K562 (cell line): ENCODE results near the gene ASB7. TPM values are rescaled to one million over a fixed set of nuclear protein-coding genes. Genes with fewer than 3 reads are reported as not detected.

ENCODE experiments used
- CAMTA2 ChIP-seq: fragments of 250-450 bp; sonication (Bioruptor Pico); conservative IDR thresholded peaks from 2 replicates; pipeline ENCODE4 v1.5.1; 2022
- EZH2 ChIP-seq: IDR thresholded peaks from 2 replicates; pipeline ENCODE4 v1.6.1; 2012; ENCODE audit warnings: low read depth, mild to moderate bottlenecking, inconsistent platforms, low read length, borderline replicate concordance
- HMBOX1 ChIP-seq: sonication (generic); IDR thresholded peaks from 2 replicates; pipeline ENCODE4 v1.6.1; 2016
- HOXB6 ChIP-seq: fragments of 250-450 bp; sonication (Bioruptor Pico); IDR thresholded peaks from 2 replicates; pipeline ENCODE4 v1.5.1; 2022; ENCODE audit warnings: mild to moderate bottlenecking, borderline replicate concordance
- MCM5 ChIP-seq: fragments of 450-650 bp; IDR thresholded peaks from 2 replicates; pipeline ENCODE4 v1.6.1; 2016; ENCODE audit warnings: low read depth
- MED1 ChIP-seq: sonication (generic); formaldehyde crosslinking; IDR thresholded peaks from 2 replicates; pipeline ENCODE4 v1.8.1; 2023; ENCODE audit warnings: missing genetic modification reagents, borderline replicate concordance
- MTA1 ChIP-seq: fragments of 450-650 bp; IDR thresholded peaks from 2 replicates; pipeline ENCODE4 v1.6.1; 2017; ENCODE audit warnings: borderline replicate concordance
- MTA3 ChIP-seq: fragments of 450-650 bp; formaldehyde crosslinking; IDR thresholded peaks from 2 replicates; pipeline ENCODE4 v1.6.1; 2017; ENCODE audit warnings: mild to moderate bottlenecking, borderline replicate concordance
- NCOA4 ChIP-seq: fragments of 450-650 bp; IDR thresholded peaks from 2 replicates; pipeline ENCODE4 v1.6.1; 2018; ENCODE audit warnings: mild to moderate bottlenecking; ENCODE audit not compliant: partially characterized antibody
- NFATC3 ChIP-seq: fragments of 450-650 bp; IDR thresholded peaks from 2 replicates; pipeline ENCODE4 v1.6.1; 2017; ENCODE audit warnings: mild to moderate bottlenecking
- NR2C1 ChIP-seq, 2 experiments: fragments of 450-650 bp; IDR thresholded peaks; 2 replicates each; pipeline ENCODE4 v1.6.1; 2017; ENCODE audit warnings: mild to moderate bottlenecking in 2 of 2, antibody characterized with exemption in 1 of 2, inconsistent platforms in 1 of 2, missing compliant biosample characterization in 1 of 2, missing genetic modification characterization in 1 of 2
- POLR2AphosphoS5 ChIP-seq: IDR thresholded peaks from 2 replicates; pipeline ENCODE4 v1.6.1; 2011; ENCODE audit warnings: mild to moderate bottlenecking, low read depth, low read length, moderate library complexity; ENCODE audit not compliant: control insufficient read depth, insufficient read depth
- PYGO2 ChIP-seq: fragments of 450-650 bp; IDR thresholded peaks from 2 replicates; pipeline ENCODE4 v1.6.1; 2016; ENCODE audit warnings: mild to moderate bottlenecking, missing genetic modification characterization, moderate library complexity, missing compliant biosample characterization
- RBM14 ChIP-seq: fragments of 200-400 bp; formaldehyde crosslinking; IDR thresholded peaks from 2 replicates; pipeline ENCODE4 v1.6.1; 2018; ENCODE audit warnings: low read depth, mild to moderate bottlenecking, low read length, moderate library complexity, borderline replicate concordance; ENCODE audit not compliant: insufficient read depth
- YY1 ChIP-seq, 3 experiments: IDR thresholded peaks; 2 replicates each; pipeline ENCODE4 v1.6.1; 2011; ENCODE audit warnings: low read length in 2 of 3, mild to moderate bottlenecking in 2 of 3, moderate library complexity in 2 of 3, borderline replicate concordance in 1 of 3, control low read depth in 1 of 3, low read depth in 1 of 3; ENCODE audit not compliant: insufficient read depth in 3 of 3, insufficient replicate concordance in 2 of 3, control insufficient read depth in 1 of 3, insufficient read length in 1 of 3; ENCODE audit errors: extremely low read depth in 1 of 3
- ZNF217 ChIP-seq: sonication (generic); formaldehyde crosslinking; IDR thresholded peaks from 2 replicates; pipeline ENCODE4 v1.8.0; 2022; ENCODE audit warnings: mild to moderate bottlenecking, missing genetic modification reagents
- ZNF592 ChIP-seq: fragments of 450-650 bp; IDR thresholded peaks from 2 replicates; pipeline ENCODE4 v1.6.1; 2017; ENCODE audit warnings: antibody characterized with exemption, mild to moderate bottlenecking
- ZSCAN32 ChIP-seq: fragments of 450-650 bp; formaldehyde crosslinking; IDR thresholded peaks from 2 replicates; pipeline ENCODE4 v1.4.0; 2020; ENCODE audit warnings: mild to moderate bottlenecking, moderate library complexity
- polyA plus RNA-seq, 8 experiments: library from polyadenylated mRNA; depleted of rRNA in 4 of 8; stranded (reverse) in 5 of 8; unstranded in 3 of 8; fragments of >200 nt; fragmentation: Nextera tagmentation in 2 of 8; fragmentation: Illumina TruSeq in 1 of 8; extraction: Ambion mirVana in 2 of 8; extraction: Trizol in 1 of 8; gene quantifications; 2 replicates each; pipeline versions ENCODE4 v1.2.1 to v1.2.3, GENCODE V29; 2011 to 2014; ENCODE audit warnings: inconsistent platforms in 1 of 8, missing spikeins in 1 of 8
- total RNA-seq, 7 experiments: library from RNA; depleted of rRNA in 6 of 7; stranded (reverse); fragments of >200 nt in 6 of 7; fragmentation: Illumina TruSeq in 2 of 7; extraction: Trizol in 2 of 7; gene quantifications; 2 replicates each; pipeline versions ENCODE4 v1.2.1 to v1.2.3, GENCODE V29; 2011 to 2021; ENCODE audit warnings: low replicate concordance in 1 of 7

The ASB7 gene
- total and polyA plus RNA-seq, 9 of the 15 experiments (the other 6 are each of a cell fraction or from before 2014, with no cell fraction given) = 1.8 to 10.1 (median 6.8) TPM

GRCh38 chr15:100596792-100597191 is 5.6 kb upstream of the ASB7 start (continued):
- TF ChIP-seq RBM14 (no peak), ZNF217 (CRISPR knock-in tag) (no peak), MTA3 (peak; percentile 81), CAMTA2 (CRISPR knock-in tag) (no peak), MCM5 (no peak), NCOA4 (no peak), HOXB6 (CRISPR knock-in tag) (no peak), MTA1 (no peak), NR2C1 (IDR thresholded peaks at IDR 0.05) (no peak), NR2C1 (tag; IDR thresholded peaks at IDR 0.05) (no peak), PYGO2 (tag) (no peak), HMBOX1 (no peak), YY1 (IDR thresholded peaks at IDR 0.05; ENCODE audit: borderline replicate concordance in 1 of 3, control insufficient read depth in 1 of 3, extremely low read depth in 1 of 3, insufficient read depth in 3 of 3, insufficient read length in 1 of 3, insufficient replicate concordance in 2 of 3, low read depth in 1 of 3, low read length in 2 of 3) (peak in 2 of 3 experiments; percentile 53 to 69), MED1 (no peak), EZH2 (no peak), NFATC3 (no peak), ZSCAN32 (CRISPR knock-in tag) (no peak), ZNF592 (no peak), POLR2AphosphoS5 (peak; percentile 68; the same call in 1 of the 2 replicates)
